GM15510 (cell line): ENCODE data around the gene FUT8.

Experiments
- POLR2A ChIP-seq: IDR thresholded peaks from 3 replicates; pipeline ENCODE4 v1.6.1; 2011; ENCODE audit warnings: borderline replicate concordance; ENCODE audit not compliant: insufficient read length; ENCODE audit errors: extremely low read depth

Gene FUT8

DNA sequence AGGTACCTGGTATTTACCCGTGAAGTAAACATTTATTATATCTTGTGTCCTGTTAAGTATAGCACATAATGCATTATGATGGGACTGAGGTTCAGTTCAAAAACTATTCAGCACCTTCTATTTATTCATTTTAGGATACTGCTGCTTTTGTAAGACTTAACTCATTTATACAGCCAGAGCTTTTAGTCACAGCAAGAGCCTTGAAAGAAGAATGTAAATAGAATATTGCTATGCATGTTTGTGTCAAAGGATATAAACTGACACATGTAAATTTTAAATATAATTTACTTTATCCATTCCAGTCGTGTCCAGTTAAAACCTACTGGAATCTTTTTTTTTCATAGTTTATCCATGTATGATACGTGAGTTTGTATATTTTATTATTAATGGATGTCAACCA lies 168.8 kb downstream of the FUT8 start:
- TF ChIP-seq POLR2A = no peak

GRCh38 chr14:65581799-65582198 lies 169.3 kb downstream of the FUT8 start:
- no peak for TF ChIP-seq POLR2A

DNA sequence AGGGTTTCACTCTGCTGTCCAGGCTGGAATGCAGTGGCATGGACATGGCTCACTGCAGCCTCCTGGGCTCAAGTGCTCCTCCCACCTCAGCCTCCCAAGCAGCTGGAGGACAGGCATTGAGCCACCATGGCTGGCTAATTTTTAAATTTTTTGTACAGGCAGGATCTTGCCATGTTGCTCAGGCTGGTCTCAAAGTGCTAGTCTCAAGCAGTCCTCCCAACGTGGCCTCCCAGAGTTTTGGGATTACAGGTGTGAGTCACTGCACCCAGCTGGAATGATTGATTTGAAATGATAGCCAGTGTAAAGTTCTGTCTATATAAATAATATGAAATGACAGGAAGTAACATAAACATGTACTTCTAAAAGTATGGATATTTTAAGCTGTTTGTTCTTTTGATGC lies 172.7 kb downstream of the FUT8 start:
- TF ChIP-seq POLR2A = no peak

DNA sequence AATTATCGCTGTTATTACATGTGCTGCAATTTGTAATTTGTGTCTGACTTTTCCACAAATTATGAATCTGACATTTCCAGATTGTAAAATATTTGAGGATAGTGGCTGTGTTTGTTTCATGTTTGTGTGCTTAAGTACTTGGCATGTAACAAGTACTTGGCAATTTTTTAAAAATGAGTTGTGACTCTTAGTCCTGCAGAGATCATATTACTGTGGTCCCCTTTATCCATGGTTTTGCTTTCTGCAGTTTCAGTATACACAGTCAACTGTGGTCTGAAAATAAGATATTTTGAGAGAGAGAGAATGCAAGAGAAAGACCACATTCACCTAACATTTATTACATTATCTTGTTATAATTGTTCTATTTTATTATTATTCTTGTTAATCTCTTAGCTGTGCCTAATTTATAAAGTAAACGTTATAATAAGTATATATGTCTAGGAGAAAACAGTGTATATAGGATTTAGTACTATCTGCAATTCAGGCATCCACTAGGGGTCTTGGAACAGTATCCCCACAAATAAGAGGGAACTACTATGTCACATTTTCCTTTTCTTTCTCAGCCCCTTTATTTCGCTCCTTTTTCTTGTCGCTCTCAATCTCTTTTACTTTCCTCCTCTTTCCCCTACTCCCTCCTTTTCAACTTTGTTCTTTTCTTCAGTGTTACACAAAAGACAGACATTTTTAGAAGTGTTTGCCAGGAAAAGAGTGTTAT lies 176.1 kb downstream of the FUT8 start:
- no peak for TF ChIP-seq POLR2A

DNA sequence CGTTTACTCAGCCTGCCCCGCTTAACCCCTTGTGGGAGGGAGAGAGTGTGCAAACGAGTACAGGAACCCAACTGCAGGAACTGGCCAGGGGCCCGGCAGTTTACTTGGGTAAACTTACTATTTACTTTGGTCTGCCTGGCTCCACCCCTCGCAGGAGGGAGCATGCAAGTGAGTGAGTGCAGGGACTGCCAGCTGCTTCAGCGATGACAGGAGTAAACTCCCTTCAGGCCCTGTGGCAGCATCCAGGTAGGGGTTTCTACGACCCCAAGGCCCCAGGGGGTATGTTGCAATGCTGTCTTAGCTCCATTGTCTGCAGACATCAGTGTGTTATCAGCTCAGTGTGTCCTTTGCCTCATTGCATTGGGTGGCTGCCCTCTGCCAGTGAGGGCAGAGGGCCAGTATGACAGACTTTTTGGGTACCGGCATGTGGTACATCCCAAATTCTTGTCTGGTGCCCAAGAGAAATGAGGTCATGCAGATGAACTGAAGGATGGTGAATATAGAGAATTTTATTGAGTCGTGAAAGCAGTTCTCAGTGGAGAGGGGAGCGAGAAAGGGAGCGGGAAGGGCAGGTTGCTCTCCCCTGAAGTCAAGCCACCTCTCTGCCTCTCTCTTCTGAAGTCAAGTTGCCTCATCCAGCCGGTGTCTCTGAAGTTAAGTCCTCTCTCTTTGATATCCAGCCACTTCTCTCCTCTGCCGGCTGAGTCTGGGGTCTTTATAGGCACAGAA lies 181.8 kb downstream of the FUT8 start:
- no peak for TF ChIP-seq POLR2A

GRCh38 chr14:65594882-65595237 lies 182.3 kb downstream of the FUT8 start:
- TF ChIP-seq POLR2A = no peak

DNA sequence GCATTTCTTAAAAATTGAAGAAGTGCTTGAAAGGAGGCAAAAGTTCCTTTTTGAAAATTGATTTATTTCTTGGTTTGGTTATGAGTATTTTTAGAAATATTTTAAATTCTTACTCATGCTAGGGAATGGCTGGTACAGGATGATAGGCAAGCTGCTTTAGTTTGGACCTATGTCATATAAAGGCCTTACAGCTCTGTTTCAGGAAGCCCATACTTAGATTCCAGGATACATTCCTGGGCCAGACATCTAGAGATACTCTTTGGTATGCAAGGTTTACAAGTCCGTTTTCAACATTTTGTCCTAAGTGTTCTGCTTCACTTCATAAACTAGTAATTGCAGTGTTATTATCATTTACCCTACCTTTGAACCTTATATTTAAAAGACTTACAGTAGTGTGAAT lies 186.8 kb downstream of the FUT8 start:
- TF ChIP-seq POLR2A = no peak

- no peak for TF ChIP-seq POLR2A
These were observed 188.2 kb downstream of the FUT8 start for GRCh38 chr14:65600742-65601141.

DNA sequence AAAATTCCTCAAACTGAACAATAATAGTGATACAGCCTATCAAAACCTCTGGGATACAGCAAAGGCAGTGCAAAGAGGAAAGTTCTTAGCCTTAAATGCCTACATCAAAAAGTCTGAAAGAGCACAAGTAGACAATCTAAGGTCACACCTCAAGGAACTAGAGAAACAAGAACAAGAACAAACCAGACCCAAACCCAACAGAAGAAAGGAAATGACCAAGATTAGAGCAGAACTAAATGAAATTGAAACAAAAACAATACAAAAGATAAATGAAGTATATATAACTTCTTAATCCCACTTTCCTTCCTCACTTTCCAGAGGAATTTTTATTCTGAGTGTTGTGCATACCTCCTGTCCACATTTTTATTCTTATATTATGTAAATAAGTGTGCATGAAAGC lies 192.0 kb downstream of the FUT8 start:
- no peak for TF ChIP-seq POLR2A

DNA sequence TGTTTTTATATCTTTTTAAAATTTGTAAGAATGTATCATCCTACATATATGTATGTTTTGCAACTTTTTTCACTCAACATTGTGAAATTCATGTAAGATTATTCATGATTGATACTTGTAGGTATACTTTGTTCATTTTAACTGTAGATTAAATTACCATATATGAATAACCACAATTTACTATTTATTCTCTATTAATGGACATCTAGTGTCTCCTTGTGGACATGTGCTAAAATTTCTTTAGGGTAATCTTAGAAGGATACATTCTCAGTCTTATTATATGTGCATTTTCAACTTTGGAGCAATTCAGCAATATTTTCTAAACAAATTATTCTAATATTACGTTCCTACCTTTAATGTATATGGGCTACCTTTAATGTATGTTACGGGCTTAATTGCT lies 192.4 kb downstream of the FUT8 start:
- TF ChIP-seq POLR2A = no peak

- TF ChIP-seq POLR2A = no peak
These were observed 193.9 kb downstream of the FUT8 start for GRCh38 chr14:65606460-65606859.

DNA sequence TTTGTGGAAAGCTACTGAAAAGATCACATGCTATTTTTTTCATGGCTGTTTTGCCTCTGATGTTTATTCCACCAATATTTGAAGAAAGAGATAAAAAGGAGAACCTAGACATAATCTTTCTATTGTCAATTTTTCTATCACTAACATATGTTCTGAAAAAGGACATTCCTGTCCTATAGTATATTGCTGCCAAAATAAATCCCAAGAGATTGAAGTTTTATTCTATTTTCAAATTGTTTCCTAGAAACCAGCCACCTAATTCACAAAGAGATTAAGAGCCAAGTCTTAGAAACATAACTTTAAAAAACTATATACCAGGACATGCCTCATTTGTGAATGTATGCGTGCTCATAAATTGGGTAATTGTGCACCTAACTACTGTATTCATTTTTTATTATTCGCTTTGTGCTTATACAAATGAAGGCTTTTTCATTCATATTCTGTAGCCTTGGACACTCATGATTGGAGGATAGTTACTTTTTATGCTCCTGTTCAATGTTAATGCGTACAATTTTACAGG lies 200.7 kb downstream of the FUT8 start:
- TF ChIP-seq POLR2A = no peak

DNA sequence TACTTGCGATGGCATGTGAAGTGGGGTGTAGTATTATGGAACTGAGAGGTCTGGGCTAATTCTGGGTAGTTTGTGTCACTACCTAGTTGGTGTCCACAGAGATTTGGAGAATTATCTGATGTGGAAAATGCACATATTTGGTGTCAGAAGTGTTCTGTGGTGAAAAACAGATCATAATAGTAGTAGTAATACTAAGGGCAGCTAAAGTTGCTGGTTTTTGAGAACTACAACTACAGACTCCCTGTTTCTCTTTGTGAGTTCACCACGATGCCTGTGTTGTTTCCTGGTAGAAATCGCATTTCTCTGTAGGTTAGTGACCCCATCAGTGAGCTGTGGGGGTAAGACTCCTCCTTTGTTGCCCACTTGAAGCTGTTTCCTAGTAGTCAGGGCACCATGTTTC lies 206.5 kb downstream of the FUT8 start:
- no peak for TF ChIP-seq POLR2A

DNA sequence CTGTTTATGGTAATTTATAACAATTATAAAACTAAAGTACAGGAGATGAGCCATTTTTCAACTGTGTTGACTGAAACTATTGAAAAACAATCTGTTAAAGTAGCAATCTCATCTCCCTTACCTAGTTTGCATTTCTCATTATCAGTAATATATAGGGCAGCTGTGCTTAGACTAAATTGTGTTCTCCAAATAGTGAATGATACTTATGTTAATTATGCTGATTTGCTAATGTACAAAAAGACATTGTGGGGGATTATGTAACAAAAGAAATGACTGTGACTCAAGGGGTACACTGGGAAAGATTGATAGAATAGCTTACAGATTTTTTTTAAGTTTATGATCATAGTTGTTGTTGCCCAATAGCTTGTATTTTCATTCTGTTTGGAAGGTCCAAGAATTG lies 207.7 kb downstream of the FUT8 start:
- no peak for TF ChIP-seq POLR2A

DNA sequence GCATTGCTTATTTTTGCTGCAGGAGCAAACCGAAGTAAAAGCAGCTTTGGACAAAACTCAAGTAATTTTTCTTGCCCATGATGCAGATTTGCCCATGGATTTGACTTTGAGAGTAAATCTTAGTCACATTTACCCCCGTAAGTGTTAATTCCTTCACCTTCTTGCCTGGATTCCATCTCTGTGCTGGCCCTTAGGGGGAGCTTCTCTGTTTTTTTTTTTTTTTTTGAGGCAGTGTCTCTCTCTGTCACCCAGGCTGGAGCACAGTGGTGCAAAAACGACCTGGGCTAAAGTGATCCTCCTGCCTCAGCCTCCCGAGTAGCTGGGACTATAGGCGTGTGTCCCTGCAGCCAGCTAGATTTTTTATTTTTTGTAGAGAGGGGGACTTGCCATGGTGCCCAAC lies 210.2 kb downstream of the FUT8 start:
- TF ChIP-seq POLR2A = no peak

DNA sequence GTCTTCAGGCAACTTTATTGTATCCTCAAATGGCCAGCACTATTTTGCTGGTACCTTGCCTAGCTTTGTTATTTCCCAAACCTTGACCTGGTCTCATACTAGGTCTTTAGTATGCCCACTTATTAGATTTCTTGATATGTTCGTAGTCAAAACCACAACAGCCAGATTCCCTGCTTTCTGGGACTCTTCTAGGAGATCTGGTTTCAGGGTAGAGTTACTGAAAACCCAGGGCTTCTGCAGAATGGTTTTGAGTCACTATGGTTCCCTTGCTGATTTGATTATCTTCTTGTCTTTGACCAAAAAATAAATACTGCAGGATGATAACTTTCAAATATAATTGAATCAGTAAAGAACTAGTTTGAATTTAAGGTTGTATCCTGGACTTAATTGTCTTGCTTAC lies 211.2 kb downstream of the FUT8 start:
- TF ChIP-seq POLR2A = no peak

- TF ChIP-seq POLR2A = no peak
These were observed 214.8 kb downstream of the FUT8 start for GRCh38 chr14:65627315-65627714.

- no peak for TF ChIP-seq POLR2A
These were observed 216.1 kb downstream of the FUT8 start for GRCh38 chr14:65628664-65629063.
